HG03159 (cell line): Measurements from ENCODE around the gene SLC4A4.
A peak's percentile ranks its signal among the peaks of the same experiment; 100 is the strongest.

Source experiments
- ATAC-seq: cut with Tn5 transposase; IDR thresholded peaks from one replicate; pipeline ENCODE4 v1.9.1; 2021; ENCODE audit warnings: mild to moderate bottlenecking, moderate library complexity; ENCODE audit not compliant: unreplicated experiment

SLC4A4 gene

DNA sequence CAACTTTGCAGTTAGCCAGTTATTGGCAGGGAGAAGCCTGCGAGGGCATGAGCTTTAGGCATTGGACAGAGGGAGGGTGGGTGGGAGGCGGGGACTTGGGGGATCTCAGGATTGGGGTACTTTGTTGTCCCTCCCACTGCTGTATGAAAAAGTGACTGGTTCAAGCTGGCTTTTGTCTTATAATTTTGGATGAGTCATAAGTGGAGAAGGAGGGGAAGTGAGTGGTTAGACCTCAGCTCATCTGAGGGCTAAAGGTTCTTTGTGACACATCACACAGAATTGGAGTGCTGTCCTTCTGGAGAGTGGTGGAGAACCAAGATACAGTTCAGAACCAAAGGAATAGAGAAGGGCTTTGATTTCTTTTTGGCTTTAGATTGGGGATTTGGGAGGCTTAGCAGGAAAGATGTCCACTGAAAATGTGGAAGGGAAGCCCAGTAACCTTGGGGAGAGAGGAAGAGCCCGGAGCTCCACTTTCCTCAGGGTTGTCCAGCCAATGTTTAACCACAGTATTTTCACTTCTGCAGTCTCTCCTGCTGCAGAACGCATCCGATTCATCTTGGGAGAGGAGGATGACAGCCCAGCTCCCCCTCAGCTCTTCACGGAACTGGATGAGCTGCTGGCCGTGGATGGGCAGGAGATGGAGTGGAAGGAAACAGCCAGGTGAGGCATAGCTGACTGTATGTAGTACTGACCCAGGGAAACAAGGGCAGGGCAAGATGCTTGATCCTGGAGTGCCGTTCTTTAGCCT lies at the start of gene SLC4A4:
Gene SLC4A4, plus strand, starts transcription at position 175 of the 748 bp plus-strand sequence.
- ATAC-seq: peak; percentile 100

DNA sequence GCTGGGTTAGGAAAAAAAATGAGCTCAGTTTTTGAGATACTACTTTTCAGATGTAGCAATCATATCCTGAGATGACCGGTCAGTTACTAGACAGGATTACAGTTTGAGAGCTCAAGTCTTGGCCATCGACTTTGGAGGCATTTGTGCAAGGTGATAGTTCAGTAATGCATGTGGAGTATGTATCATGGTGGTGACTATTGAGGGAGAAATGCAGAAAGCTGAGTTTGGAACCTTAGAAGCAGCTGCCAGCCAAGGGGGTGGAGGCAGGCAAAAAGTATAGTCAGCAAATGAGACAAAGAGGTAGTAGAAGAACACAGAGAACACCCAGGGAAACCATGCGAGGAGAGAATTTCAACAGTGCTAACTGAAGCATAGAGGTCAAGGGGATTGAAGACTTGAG lies 48.7 kb upstream of the SLC4A4 start:
- no peak for ATAC-seq

DNA sequence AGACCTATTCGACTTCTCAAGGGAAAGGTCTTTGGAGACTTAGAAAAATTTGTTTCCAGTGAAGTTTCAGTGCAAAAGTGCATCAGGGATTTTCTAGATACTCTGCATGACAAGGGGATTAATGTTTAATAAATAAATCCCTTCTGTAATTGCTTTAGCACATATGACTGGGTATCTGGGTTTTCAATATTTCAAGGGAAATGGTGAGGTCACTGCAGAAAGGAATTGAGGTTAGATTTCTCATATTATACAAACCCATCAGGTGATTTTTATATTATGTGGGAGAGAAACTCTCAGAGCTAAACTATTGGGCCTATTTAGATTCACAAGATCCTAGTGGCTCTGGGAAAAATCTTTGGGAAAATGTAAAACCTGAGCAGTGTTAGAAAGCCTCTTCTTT lies 48.3 kb upstream of the SLC4A4 start:
- ATAC-seq: no peak

DNA sequence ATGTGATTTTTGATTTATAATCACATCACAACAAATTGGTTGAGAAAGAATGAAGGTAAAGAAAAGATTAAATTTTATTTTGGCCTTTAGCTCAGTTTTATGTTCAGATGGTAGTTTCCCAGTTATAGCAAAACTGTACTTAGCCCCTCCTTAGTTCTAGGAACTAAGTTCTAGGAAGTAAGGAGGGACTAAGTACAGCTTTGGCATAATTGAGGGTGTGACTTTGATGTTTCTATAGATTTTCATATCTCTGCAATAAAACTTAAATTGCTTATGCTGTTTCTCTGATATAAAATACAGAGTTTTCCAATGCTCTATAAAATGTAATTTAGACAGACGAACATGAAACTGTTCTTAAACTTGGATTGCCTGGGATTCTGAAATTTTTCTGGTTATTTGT lies 46.6 kb upstream of the SLC4A4 start:
- no peak for ATAC-seq

DNA sequence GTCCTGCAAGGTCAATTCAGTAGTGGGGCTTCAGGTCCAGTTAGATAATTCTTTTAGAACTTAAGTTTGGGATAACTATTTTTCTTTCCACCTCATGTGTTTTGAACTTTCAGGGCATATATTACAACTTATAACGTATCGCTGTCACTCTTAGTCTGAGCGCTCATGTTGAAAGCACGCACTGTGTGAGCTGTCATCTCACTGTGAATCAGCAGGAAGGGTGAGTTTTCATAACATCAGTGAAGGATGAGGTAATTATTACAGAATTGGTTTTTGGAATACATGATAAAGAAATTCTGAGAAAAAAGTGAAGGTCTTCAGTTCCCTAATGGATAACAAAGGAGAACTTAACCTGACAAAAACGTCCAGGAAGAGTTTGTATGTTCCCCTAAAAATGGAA lies 45.1 kb upstream of the SLC4A4 start:
- no peak for ATAC-seq

DNA sequence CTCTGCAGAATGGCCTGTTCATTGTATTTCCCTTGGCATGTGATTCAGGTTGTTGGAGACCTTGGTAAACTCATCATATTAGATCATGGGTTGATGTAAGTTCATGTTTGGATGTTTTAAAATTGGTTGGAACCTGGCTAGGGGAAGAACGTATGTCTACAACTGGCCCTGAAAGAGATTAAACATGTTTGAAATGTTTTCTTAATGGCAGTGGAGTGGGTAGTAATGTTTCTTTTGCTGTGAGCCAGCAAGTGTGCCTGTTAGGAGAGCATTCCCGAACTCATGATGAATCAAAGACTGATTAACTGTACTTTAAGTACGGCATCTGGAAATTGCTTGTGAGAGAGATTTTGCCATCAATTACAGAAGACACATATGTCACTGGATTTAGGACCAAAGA lies 44.5 kb upstream of the SLC4A4 start:
- ATAC-seq: no peak

DNA sequence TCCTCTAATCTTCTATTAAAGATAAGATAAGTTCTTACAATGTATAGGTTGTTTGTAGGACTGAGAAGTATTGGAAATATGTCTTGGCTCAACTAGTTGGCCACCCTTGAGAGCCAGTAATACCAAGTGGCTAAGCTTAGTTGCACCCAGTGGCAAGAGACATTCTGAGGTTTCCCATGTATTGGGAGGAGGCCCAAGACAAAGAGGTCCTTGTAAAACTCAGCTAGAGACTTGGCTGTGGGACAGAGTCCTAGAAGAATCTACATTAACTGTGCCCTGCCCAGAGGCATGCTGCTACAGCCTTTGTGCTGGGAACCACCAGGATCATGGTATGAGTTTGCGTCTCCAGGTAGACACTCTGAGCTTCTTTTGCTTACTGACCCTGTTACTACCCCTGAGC lies 41.9 kb upstream of the SLC4A4 start:
- ATAC-seq: no peak

DNA sequence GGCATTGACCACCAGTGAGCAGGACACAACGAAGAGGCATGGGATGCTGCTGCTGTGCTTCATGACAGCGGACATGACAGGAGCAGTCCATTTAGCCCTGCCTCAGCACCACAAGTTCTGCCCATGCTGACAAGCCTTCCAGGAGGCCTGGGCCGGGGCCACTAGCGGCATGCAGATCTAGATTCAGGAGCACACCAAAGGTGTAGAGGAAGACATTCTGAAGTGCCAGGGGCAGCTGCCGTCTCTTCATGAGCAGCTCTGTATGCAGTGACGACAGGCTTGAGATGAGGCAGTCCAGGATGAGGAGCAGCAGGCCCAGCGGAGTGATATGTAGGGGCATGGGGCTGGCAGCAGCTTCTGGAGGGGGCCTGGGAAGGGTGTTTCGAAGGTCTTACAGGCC lies 38.5 kb upstream of the SLC4A4 start:
- no peak for ATAC-seq

DNA sequence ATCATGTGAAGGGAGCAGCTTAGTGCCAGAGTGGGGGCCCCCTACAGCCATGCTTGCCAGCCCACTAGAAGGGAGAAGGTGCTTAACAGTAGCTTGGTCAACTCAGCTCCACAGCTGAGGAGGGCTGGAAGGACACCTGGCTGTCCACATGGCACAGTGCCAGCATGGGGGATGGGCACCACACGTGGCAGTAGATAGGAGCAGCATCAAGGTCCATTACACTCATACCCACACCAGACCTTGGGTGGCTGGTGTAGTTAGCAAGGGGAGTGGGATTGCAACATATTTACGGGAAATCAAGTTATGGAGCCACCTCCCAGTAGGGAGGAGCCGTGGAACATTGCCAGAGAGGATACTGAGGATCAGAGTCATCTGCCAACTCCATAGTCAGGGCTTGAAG lies 37.9 kb upstream of the SLC4A4 start:
- ATAC-seq: no peak

DNA sequence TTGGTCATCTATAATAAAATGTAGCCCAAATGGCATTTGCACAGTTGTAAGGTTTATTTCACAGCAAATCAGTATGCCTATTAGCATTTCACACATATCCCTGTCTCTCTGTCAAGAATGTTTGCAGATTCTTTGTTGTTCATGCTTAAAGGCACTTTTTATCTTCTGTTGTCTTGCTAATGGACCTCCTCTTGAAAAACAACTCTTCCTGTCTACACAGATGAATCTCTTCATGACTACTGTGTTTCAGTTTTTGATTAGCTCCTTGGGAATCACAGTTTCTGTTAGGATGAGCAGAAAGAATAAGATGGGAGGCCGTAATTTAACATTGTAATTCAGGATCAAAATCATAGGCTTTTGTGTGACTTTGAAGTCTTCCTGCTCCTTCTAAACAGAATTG lies 35.5 kb upstream of the SLC4A4 start:
- no peak for ATAC-seq

DNA sequence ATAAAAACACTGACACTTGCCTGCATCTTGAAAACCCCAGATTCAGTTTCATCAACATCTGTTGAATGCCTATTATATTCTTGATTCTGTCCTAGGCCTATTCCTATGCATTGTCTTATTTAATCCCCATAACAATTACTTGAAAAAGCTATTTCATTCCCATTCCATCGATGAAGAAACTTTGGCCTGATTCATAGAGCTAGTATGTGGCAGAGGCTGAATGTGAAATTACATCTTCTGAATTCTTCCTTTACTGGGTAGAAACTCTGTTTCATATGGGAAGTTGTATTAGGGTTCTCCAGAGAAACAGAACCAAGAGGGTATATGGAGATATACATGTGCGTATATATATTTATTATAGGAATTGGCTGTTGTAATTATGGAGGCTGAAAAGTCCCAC lies 35.0 kb upstream of the SLC4A4 start:
- no peak for ATAC-seq

DNA sequence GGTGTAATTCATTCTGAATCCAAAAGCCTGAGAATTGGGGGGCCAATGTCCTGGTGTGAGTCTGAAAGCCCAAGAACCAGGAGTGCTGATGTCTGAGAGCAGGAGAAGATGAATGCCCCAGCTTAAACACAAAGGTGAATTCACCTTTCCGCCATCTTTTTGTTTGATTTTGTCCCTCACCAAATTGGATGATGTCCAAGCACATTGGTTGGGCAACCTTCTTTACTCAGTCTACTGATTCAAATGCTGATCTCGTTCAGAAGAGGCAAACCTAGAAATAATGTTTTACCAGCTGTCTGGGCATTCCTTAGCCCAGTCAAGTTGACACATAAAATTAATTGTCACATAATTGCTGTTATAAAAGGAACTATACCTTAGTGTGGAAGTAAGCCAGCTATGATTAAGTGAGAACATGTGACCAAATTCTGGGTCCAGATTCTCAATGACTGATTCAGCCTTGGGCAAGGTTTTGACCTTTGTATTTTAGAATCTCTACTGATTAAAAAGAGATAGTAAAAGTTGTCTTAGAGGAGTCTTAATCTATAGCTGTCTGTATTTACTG lies 34.5 kb upstream of the SLC4A4 start:
- ATAC-seq: no peak

DNA sequence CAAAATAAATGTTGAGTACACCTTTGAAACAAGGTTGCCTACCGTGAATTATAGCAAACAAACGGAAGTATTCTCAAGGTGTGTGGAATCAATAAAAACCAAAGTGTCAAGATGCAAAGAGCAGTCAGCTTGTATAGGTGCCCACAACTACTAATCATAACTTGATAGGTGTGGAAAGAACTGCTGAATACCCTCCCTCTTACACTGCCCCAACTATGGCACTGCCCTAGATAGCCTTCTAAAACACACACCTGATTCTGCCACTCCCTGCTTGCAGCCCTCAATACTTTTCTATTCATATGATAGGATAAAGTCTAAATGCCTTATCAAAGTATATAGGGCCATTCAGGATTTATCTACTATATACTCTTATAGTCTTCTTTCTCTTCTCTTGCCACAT lies 31.1 kb upstream of the SLC4A4 start:
- ATAC-seq: no peak

DNA sequence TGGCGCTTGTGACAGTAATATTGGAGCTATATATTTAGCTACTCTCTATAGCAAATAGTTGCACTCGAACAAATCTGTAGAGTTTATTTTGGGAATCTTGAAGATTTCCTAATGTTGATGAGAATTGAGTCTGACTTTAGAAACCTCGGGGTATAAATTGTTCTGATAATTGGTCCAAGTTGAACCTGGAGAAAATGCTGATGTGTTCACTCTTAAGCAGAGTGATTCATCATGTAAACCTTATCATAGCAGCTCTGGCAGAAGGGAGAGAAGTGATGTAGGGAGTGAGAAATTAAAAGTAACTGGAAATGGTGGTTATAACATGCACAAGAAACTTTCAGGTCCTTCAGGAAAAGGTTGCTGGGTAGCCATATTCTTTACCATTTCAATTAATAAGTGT lies 16.4 kb upstream of the SLC4A4 start:
- ATAC-seq: no peak

DNA sequence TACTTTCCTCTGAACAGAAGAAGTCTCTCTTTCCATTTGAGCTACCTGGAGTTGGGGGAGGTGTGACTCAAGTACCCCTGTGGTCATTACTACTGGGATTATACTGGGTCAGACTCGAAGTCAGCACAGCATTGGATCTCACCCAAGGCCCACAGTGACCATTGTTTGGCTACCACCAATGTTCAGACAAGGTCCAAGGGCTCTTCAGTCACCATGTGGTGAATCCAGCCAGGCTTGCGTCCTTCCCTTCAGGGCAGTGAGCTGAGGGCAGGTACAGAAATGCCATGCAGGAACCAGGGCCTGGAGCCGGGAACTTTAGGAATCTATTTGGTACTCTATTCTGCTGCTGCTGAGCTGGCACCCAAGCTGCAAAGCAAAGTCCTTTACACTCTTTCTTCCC lies 5.5 kb upstream of the SLC4A4 start:
- ATAC-seq: no peak

DNA sequence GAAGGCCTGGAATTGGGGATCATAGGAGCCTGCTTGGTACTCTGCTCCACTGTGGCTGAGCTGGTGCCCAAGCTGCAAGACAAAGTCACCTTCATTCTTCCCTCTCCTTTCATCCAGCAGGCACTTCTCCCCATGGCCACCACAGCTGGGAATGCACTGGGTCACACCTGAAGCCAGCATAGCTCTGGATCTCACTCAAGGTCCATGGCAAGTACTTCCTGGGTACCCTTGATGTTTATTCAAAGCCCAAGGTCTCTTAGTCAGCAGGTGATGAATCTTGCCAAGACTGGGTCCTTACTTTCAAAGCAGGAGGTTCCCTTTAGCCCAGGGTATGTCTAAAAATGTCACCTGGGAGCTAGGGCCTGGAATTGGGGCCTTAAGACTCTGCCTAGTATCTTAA lies 4.9 kb upstream of the SLC4A4 start:
- no peak for ATAC-seq

DNA sequence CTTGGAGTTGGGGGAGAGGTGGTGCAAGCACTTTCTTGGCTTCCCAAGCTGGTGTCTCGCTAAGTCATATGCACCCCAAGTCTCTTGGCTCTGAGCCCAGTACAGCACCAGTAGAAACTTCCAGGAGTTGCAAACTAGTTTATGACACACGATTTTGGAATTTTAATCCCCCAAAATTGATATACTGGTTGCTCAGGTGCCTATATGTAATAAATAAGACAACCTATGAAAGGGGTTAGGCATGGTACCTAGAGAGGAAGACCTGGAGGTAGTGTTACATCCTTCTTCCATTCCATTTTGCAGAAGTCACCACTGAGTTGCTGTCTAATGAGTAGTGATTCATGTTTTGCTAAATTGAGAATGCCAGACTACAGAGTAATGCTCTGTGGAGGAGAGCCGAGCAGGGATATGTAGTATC lies 4.3 kb upstream of the SLC4A4 start:
- no peak for ATAC-seq

DNA sequence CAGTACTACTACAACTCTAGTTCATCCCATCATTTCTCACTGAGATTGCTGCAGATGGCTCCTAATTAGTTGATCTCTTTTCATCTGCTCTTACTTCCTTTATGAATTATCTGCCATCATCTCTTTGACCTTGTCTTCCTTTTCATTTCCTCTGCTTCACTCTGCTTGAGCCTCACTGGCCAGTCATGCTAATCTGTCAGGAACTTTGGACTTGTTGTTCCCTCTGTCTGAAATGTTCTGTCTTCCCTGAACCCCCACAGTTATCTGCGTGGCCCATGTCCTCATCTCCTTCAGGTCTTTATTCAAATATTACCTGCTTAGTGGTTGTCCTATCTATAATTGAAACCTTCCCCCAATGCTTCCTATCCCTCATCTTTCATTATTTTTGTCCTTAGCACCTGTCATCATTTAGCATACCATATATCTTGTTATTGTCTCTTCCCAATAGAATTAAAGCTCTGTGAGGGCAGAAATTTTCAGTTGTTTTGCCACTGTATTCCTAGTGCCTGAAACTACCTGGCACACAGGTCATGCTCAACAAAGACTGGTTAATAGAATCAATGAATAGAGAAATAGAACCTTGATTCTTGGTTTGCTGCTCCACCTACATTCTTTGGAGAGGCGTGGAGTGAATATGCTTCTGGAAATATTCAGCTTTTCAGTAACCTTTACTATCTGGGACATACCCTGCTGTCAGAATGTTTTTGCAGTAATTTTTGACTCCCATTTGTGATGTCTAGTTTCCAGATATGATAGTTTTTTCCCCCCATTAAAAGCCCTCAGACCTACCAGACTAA lies 5.0 kb downstream of the SLC4A4 start:
- no peak for ATAC-seq

DNA sequence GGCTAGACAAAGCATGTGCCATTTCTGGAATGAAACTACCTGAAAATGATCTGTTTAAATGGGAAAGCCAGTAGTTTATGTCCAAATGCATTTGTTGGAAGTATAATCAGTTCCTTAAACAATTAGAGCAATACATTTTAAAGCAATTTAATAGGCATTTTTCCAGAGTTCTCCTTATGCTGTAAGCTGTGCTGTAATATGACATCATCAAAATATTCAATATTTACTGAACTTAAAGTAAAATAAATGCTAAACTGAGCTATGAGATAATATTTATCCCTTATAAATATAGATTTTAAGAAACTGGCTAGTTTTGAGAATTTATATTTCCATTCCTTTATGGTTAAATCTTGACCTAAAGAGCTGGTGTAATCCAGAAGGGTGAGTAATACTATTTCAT lies 7.9 kb downstream of the SLC4A4 start:
- no peak for ATAC-seq

DNA sequence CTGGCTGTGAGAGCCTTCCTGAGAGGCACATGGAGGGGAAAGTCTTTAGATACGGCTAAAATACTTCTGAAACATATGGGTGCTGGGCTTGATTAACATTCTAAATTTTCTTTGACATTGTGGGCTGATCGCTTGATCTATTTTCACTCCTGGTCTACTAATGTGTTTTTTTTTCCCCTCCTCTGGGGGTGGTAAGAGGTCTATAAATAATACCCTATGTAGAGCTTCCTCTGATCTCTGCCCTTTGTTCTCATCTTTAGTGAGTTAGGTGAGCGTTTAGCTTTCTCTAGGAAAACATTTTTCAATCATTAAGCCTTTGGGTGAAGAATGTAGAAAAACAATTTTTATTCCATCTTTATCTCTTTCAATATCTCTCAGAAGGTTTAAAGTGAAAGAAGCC lies 9.8 kb downstream of the SLC4A4 start:
- ATAC-seq: no peak

DNA sequence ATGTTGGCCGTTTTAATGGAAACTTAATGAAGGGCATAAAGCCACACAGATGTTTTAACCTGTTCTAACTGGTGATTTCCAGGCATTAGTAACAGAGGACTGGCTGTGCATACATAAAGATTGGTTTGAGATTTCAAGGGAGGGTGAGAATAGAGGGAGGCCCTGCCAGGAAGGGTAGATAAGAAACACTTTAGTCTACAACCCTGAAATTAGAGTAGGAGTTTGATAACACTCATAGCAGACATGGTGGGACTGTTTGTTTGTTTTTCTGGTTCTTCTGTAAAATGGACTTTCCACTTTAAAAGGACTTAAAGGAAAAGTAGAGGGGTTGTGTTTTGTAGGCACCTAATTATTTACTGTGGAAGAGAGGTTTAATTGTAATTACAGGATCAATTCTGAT lies 16.2 kb downstream of the SLC4A4 start:
- no peak for ATAC-seq

DNA sequence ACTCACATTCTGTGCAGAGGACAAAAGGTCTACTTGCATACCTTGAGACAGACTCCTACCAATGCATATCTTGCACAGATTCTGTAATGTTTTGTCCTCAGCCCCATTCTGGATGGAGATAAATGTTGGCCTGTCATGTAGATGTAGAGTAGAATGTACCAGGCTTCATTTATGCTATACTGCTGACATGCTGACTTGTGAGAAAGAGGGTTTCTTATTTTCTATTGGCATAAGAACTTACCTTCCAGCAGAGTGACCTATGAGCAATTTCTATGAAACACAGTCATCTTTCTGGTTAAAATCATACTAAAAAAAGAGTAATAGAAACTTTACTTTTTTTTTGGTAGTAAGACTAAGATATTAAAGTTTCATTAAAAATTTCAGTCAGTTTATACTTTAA lies 17.2 kb downstream of the SLC4A4 start:
- no peak for ATAC-seq
